Activated naive CD8-positive, alpha-beta T cell treated with anti-CD3 and anti-CD28 coated beads, Interleukin-2, amount 10 ng/mL, durations not matched to agents 7 days and 5 days (primary cell): Measurements from ENCODE around the gene LSAMP. TPM values are rescaled to one million over a fixed set of nuclear protein-coding genes. Genes with fewer than 3 reads are reported as not detected.
"Not testable (repeated sequence)": the region's sequence is repeated elsewhere in the genome, so short reads cannot be mapped to it uniquely, and the experiment has no call there.

ENCODE experiments used
- ATAC-seq: fragments of 150-1000 bp; cut with Tn5 transposase; one replicate; pipeline ENCODE4 v1.10.0; 2021; ENCODE audit warnings: low read depth, moderate library complexity
- POLR2A ChIA-PET: fragments of 350-600 bp; sonication (Branson Sonifier 250); formaldehyde crosslinking; loops from one replicate; lab custom pipeline; 2021; ENCODE audit warnings: antibody characterized with exemption; lab: Charles Lee
- DNase-seq: peaks from one replicate; pipeline ENCODE4 v3.0.0; 2021
- H3K27ac Mint-ChIP-seq: one replicate; pipeline ENCODE4 v1.8.0; 2022; ENCODE audit warnings: mild to moderate bottlenecking, mixed read lengths
- H3K27me3 Mint-ChIP-seq: one replicate; pipeline ENCODE4 v1.8.0; 2022; ENCODE audit warnings: mild to moderate bottlenecking, moderate library complexity, mixed read lengths
- H3K36me3 Mint-ChIP-seq: one replicate; pipeline ENCODE4 v1.8.0; 2021; ENCODE audit warnings: mild to moderate bottlenecking, mixed read lengths
- H3K4me1 Mint-ChIP-seq: one replicate; pipeline ENCODE4 v1.8.0; 2021; ENCODE audit warnings: mixed read lengths
- H3K4me3 Mint-ChIP-seq: one replicate; pipeline ENCODE4 v1.8.0; 2022; ENCODE audit warnings: mild to moderate bottlenecking, moderate library complexity, mixed read lengths
- H3K9me3 Mint-ChIP-seq: one replicate; pipeline ENCODE4 v1.8.0; 2021; ENCODE audit warnings: mixed read lengths
- total RNA-seq, 2 experiments: library from RNA; stranded (reverse); gene quantifications; one replicate each; pipeline ENCODE4 v1.2.3, GENCODE V29; 2021

The LSAMP gene
- total RNA-seq, 2 experiments from 2014 or later = not detected

DNA sequence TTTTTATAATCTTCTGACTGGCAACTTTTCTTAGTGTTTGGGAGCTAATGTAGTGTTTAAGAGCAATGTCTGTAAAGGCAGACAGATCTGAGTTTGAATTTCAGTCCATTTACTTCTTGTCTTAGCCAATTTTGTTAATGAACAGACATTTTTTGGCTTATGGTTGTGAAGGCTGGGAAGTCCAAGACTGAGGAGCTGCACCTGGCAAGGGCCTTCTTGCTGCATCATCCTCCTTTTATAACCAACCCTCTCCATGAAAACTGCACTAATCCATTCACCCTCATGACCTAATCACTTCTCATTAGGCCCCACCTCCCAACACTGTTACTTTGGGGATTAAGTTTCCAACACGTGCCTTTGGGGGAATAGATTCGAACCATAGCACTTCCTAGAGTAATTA lies 657.5 kb downstream of the LSAMP start:
- DNase-seq (no peak), ATAC-seq (no peak)
- Mint-ChIP-seq H3K4me3 (no peak overlapping the region), H3K36me3 (peaks cover 1% of the 10 kb centered on the region), H3K9me3 (no peaks in the 10 kb centered on the region), H3K27ac (no peak overlapping the region), H3K4me1 (peaks cover 29% of the 10 kb centered on the region), H3K27me3 (peaks cover 3% of the 10 kb centered on the region)
- POLR2A ChIA-PET = no interaction called here

DNA sequence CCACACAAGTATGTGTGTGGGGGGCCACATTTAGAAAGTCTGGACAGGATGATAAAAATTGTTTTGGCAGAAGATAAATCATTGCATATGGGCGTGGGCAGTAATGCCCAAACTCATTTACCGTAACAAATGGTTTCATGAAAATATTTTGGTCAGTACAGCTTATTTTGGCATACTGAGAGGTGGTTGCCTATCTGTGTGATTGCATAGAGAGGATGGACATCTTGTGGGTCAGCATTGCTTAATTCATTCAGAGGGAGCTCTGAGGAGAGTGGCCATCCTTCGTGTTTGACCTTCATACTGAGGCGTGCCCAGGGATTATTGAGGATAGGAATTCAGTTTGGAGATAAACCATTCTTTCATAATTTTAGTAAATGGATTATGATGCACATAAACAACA lies 659.5 kb downstream of the LSAMP start:
- Mint-ChIP-seq H3K27me3 (peaks cover 3% of the 10 kb centered on the region), H3K4me1 (peaks cover 16% of the 10 kb centered on the region), H3K4me3 (no peak overlapping the region), H3K27ac (no peak overlapping the region), H3K9me3 (no peaks in the 10 kb centered on the region), H3K36me3 (no peaks in the 10 kb centered on the region)
- no peak for DNase-seq
- ATAC-seq = no peak
- POLR2A ChIA-PET = no interaction called here

DNA sequence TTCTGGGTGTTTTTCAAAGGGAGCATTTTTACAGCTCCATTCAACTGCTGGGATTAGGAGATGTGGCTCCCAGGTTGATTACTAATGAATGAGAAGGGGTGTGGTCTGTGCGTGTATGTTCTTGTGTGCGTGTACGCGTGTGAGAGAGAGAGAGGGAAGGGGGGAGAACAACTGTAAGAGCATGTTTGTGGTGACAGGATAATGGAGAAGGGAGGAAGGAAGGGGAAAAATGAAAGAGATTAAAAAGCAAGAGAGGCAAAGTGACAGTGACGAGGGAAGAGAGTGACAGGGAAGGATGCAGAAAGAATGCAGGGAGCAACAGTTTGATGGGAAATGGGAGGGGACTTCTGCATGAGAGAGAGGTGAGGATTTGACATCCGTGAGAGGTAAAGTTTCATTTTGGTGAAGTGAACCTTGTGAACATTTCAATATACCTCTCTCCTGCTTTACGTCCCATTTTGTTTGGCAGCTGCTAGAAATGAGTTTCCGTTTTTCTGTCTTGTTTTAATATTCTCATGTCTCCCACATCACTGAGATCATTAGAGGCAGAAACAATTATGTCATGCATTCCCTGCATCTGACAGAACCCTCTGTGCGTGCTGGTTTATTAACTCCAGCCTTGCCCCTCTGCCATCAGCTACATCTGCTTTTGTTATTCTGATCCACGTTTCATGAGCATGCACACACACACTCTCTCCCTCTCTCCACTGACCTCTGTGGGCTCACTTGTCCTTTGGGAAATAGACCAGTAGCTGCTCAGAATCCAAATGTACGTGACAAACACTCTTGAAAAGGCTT lies 660.3 kb downstream of the LSAMP start:
- POLR2A ChIA-PET = interaction anchor here (1.0 to 1.9 kb wide), 3 partner anchors 92 to 127 kb away, joined by 3 to 4 read pairs (median 4); no protein-coding TSS in a partner anchor
- no peaks in the 10 kb centered on the region for H3K9me3 Mint-ChIP-seq

DNA sequence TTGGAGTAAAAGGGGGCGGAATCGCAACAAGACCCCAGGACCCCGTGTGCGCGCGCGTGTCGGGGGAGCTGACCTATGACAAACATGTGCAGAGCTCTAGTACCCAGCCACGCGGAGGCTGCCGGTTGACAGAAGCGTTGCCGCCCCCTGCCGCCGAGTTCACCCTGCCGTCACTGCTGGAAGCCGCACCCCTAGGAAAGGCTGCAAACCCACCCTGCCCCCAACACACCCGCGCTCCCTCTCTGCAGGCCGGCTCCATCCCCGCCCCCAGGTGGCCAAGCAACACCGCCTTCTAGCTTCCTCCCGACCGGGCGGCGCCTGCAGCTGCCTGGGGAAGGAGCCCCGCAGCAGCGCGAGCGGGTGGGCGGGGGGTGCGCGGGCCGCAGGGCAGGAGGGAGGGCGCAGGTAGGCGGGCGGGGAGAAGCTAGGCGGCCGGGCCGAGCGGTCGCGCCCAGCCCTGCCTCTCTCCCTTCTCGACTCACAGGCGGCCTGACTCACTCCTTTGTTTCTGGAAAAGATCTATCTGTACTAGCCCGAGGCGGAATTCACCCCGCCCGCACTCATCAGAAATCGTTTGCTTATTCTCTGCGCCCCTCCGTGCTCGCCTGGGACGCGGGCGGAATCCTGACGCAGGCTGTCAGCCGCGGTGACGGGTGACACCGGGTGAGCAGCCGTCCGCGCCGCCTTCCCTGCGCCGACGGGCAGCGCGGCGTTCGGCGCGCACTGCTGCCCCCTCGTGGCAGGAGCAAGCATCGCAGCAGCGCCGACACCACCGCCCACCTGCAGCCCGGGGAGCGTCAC lies 661.1 kb downstream of the LSAMP start:
- H3K36me3 Mint-ChIP-seq = no peaks in the 10 kb centered on the region
- H3K4me1 Mint-ChIP-seq = peaks cover 13% of the 10 kb centered on the region
- peak; percentile 92 for DNase-seq
- peak overlapping the region; percentile 90 for H3K4me3 Mint-ChIP-seq
- ATAC-seq = peak; percentile 90
- POLR2A ChIA-PET = interaction anchor here (1.0 to 1.9 kb wide), 6 partner anchors 8 to 638 kb away, joined by 3 to 9 read pairs (median 4); no protein-coding TSS in a partner anchor
- H3K9me3 Mint-ChIP-seq = no peaks in the 10 kb centered on the region
- peaks cover 3% of the 10 kb centered on the region for H3K27me3 Mint-ChIP-seq
- H3K27ac Mint-ChIP-seq = peak overlapping the region; percentile 99

More for the DNA sequence above, 660.3 kb downstream of the LSAMP start:
- H3K4me1 Mint-ChIP-seq = peaks cover 14% of the 10 kb centered on the region
- DNase-seq (no peak), ATAC-seq (no peak)
- peaks cover 3% of the 10 kb centered on the region for H3K27me3 Mint-ChIP-seq
- peak overlapping the region; percentile 90 for H3K4me3 Mint-ChIP-seq
- peak overlapping the region; percentile 99 for H3K27ac Mint-ChIP-seq
- no peaks in the 10 kb centered on the region for H3K36me3 Mint-ChIP-seq

DNA sequence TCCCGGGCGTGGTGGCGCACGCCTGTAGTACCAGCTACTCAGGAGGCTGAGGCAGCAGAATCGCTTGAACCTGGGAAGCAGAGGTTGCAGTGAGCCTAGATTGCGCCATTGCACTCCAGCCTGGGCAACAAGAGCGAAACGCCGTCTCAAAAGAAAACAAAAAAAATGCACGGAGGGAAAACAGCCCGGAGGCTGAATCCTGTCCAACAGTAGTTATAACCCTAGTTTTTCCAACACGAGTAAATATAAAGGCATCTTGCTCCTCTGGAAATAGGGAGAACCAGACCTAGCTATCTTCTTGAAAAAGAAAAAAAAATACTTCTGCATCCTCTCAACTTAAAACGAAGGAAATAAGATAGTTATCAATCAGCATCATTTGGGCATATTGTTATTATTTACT lies 661.9 kb downstream of the LSAMP start:
- Mint-ChIP-seq H3K4me1 (peaks cover 12% of the 10 kb centered on the region), H3K4me3 (peak overlapping the region; percentile 90)
- not testable (repeated sequence) for H3K9me3 Mint-ChIP-seq, H3K27ac Mint-ChIP-seq, ATAC-seq, H3K36me3 Mint-ChIP-seq, DNase-seq, H3K27me3 Mint-ChIP-seq
- POLR2A ChIA-PET = interaction anchor here (1.1 to 1.9 kb wide), 5 partner anchors 9 to 637 kb away, joined by 3 to 9 read pairs (median 4); no protein-coding TSS in a partner anchor

DNA sequence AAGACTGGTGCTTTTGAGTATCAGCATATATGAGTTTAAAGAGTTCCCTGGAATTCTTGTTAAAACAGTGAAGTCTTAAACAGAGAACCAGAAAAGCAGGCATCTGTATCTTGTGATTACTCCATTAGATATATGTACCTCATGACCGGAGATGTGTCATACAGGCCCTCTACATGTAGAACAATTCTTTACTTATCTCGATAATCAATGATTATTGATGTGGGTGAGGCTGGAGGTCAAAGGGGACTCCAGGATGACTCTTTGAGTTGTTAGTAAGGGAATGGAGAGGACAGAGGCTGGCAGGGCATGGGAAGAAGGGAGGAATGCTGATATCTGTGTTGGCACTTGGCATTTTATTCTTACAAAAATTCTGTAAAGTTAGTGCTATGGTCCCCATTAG lies 666.3 kb downstream of the LSAMP start:
- Mint-ChIP-seq H3K27ac (no peak overlapping the region), H3K36me3 (no peaks in the 10 kb centered on the region), H3K27me3 (peaks cover 4% of the 10 kb centered on the region), H3K9me3 (no peaks in the 10 kb centered on the region), H3K4me1 (peaks cover 2% of the 10 kb centered on the region), H3K4me3 (no peak overlapping the region)
- DNase-seq (no peak), ATAC-seq (no peak)
- POLR2A ChIA-PET = no interaction called here

DNA sequence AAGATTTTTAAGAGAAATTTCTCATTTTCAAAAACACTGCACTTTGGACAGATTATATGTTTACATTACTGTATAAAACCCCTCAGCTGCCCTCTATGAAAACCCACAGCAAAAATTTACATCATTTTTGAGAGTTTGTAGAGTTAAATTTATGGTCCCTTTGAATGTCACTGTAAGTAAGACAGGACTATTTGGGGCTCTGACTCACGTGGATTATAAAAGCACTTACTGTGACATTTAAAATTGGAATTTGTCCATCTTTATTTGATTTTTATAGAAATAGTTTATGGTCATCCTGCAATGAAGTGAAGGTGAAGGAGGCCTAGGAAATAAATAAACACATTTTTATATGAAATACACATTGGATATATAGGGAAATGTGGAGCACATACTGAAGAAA lies 672.3 kb downstream of the LSAMP start:
- Mint-ChIP-seq H3K27me3 (peaks cover 2% of the 10 kb centered on the region), H3K4me1 (no peaks in the 10 kb centered on the region), H3K4me3 (no peak overlapping the region), H3K9me3 (no peaks in the 10 kb centered on the region), H3K27ac (no peak overlapping the region), H3K36me3 (no peaks in the 10 kb centered on the region)
- ATAC-seq (no peak), DNase-seq (no peak)
- POLR2A ChIA-PET = no interaction called here

DNA sequence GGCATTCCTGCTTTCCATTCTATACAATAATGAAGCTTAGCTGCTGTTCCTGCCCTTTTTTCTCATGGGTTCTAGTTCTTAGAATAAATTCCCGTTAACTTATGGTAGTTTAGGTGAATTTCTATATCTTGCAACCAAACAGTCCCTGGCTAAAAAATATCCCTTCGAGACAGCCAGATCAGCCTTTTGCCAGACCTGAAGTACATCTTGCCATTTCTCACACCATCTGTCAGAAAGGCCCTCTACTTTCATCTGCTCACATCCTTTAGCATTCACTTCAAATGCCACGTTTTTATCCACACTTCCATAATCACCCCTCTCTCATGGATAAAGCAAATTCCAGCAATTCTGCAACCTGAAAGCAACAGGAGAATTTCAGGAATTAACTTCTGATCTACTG lies 676.6 kb downstream of the LSAMP start:
- Mint-ChIP-seq H3K4me1 (no peaks in the 10 kb centered on the region), H3K9me3 (no peaks in the 10 kb centered on the region), H3K36me3 (no peaks in the 10 kb centered on the region), H3K27ac (no peak overlapping the region), H3K27me3 (peaks cover 3% of the 10 kb centered on the region), H3K4me3 (no peak overlapping the region)
- DNase-seq (no peak), ATAC-seq (no peak)
- POLR2A ChIA-PET = no interaction called here

DNA sequence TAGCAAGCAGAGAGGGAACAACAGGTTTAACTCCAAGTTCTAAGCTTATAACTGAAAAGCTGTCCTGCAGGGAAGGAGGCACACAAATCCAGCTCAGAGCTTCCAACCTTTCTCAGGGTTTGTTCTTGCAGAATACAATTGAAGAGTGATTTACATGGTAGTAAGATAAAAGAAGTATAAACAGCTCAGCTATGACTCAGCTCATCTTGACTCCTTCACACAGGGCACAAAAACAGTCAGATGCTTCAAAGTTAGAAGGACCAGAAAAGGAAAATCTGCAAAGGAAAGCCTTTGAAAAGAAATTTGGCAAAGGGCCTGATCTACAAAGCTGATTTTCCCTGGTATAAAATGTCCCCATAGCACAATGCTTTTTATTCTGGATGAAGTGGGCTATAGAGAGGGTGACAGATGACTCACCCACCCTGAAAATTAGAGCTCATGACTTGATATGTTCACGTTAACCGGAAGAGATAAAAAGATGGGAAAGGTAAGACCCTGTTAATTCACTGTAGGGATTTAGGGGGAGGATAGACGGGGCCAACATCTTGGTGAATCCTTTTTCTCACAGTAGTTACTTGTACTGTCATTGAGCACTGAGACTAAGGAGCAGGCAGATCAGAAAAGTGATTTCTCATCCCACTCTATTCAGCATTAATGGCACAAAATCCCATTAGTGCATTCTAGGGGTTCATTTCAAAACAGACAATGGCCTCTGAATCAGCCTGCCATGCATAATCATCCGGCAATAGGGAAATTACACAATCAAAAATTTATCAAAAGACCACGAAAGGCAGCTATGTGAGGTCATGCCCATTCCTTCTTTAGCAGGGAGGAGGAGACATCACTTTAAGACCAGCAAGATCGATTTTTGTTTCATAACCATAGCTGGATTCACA lies 678.5 kb downstream of the LSAMP start:
- DNase-seq = no peak
- H3K27me3 Mint-ChIP-seq = peaks cover 7% of the 10 kb centered on the region
- no peak overlapping the region for H3K27ac Mint-ChIP-seq
- POLR2A ChIA-PET = no interaction called here
- H3K9me3 Mint-ChIP-seq = no peaks in the 10 kb centered on the region
- H3K4me3 Mint-ChIP-seq = no peak overlapping the region
- H3K36me3 Mint-ChIP-seq = no peaks in the 10 kb centered on the region
- no peaks in the 10 kb centered on the region for H3K4me1 Mint-ChIP-seq
- no peak for ATAC-seq

DNA sequence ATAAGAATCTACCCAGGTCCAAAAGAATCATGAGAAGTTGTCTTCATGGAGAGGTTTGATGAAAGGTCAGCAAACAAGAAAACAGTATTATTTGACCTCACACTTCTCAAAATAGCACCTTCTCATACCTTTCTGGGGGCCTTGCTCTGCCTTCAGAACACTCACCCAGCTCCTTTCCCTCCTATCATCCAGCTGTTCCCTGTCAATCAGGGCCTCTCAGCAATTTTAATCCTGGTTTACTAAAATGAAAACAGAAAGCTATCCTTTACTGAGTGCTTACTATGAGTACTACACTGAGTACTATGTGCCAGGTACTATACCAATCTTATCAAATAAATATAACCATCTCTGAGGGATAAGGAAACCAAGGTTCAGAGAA lies 683.4 kb downstream of the LSAMP start:
- peaks cover 2% of the 10 kb centered on the region for H3K4me1 Mint-ChIP-seq
- ATAC-seq (no peak), DNase-seq (no peak)
- H3K4me3 Mint-ChIP-seq = no peak overlapping the region
- no peaks in the 10 kb centered on the region for H3K9me3 Mint-ChIP-seq
- POLR2A ChIA-PET = no interaction called here
- H3K27me3 Mint-ChIP-seq = peaks cover 14% of the 10 kb centered on the region
- H3K36me3 Mint-ChIP-seq = no peaks in the 10 kb centered on the region
- no peak overlapping the region for H3K27ac Mint-ChIP-seq

DNA sequence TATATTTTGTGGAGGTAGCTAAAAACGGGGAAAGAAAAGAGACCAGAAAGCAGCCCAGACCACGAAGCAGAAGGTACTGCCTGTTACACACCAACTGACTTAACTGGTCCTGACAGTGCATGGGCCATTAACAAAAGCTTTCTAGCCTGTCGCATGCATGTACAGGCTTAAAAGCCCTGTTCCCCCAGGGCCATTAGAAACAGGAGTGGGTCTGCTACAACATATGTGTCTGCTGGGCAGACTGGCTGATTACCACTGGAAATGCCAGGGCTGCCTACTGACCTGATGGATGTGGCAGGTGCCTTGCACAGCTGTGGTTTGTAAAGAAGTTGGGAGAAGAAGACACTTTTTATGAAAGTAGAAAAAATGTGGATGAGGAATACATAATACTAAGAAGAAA lies 684.6 kb downstream of the LSAMP start:
- POLR2A ChIA-PET = interaction anchor here (0.5 kb wide), 1 partner anchor 1075 kb away, joined by 3 read pairs; no protein-coding TSS in a partner anchor
- DNase-seq (no peak), ATAC-seq (no peak)
- no peaks in the 10 kb centered on the region for H3K9me3 Mint-ChIP-seq
- H3K36me3 Mint-ChIP-seq = no peaks in the 10 kb centered on the region
- peaks cover 2% of the 10 kb centered on the region for H3K4me1 Mint-ChIP-seq
- no peak overlapping the region for H3K27ac Mint-ChIP-seq
- no peak overlapping the region for H3K4me3 Mint-ChIP-seq
- peaks cover 16% of the 10 kb centered on the region for H3K27me3 Mint-ChIP-seq

DNA sequence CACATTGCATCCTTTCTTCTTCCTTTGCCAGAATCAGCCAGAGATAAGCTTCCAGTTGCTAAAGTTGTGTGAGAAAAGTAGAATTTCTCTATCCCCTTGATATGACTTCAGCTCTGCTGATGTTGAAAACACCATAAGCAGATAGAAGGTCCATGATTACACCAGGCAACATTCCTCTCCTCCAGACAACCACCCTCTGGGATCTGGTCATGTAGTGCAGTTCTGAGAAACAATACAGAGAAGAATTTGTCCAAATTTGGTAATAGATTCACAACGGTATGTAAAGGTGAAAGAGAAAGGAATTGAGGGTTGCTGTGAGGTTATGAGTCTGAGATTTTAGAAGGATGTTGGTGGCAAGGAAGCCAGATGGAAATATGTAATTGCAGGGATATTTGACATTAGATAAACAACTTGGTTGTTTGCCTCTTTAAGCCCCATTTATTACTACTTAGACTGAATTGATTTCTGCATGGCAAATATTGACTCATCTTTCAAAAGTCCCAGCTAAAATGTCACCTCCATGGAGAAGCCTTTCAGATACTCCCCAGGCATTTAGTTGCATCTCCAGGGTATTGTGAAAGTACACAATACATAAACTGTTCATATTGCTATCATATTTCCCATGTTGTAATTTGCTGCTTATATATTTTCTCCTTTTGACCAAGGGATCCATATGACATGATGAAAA lies 687.1 kb downstream of the LSAMP start:
- Mint-ChIP-seq H3K9me3 (peaks cover 1% of the 10 kb centered on the region), H3K27ac (no peak overlapping the region), H3K36me3 (no peaks in the 10 kb centered on the region), H3K4me3 (no peak overlapping the region), H3K4me1 (peaks cover 2% of the 10 kb centered on the region), H3K27me3 (peaks cover 21% of the 10 kb centered on the region)
- DNase-seq (no peak), ATAC-seq (no peak)
- POLR2A ChIA-PET = no interaction called here
